A549 treated with dexamethasone at 1 μM for 4 hours (cell line): ENCODE measurements around the gene GTF2A1L. TPM values are rescaled to one million over a fixed set of nuclear protein-coding genes. Genes with fewer than 3 reads are reported as not detected.

Experiments
- total RNA-seq: library from RNA; stranded (reverse); fragments of 200-300 nt; extraction: Qiagen RNA extraction; gene quantifications from 5 replicates; pipeline ENCODE4 v1.2.3, GENCODE V29; 2022

Gene GTF2A1L, protein sequence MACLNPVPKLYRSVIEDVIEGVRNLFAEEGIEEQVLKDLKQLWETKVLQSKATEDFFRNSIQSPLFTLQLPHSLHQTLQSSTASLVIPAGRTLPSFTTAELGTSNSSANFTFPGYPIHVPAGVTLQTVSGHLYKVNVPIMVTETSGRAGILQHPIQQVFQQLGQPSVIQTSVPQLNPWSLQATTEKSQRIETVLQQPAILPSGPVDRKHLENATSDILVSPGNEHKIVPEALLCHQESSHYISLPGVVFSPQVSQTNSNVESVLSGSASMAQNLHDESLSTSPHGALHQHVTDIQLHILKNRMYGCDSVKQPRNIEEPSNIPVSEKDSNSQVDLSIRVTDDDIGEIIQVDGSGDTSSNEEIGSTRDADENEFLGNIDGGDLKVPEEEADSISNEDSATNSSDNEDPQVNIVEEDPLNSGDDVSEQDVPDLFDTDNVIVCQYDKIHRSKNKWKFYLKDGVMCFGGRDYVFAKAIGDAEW
- total RNA-seq: not detected in 5 replicates

GRCh38 chr2:48617618-48618017 is at the start of gene GTF2A1L:
GTF2A1L (plus strand) TSS chr2:48617856; CDS start chr2:48617875, 19 bp downstream.

Other genes starting within 250 kb of the GTF2A1L start
- gene PPP1R21, start 177.1 kb upstream of the GTF2A1L start, total RNA-seq: 10.8 to 15.3 TPM (median 12.8 TPM) in 5 replicates
- gene STON1, start 87.7 kb upstream of the GTF2A1L start, total RNA-seq: 0.25 to 0.59 TPM (median 0.40 TPM) in 5 replicates
- not detected in 5 replicates for gene LHCGR, start 137.9 kb downstream of the GTF2A1L start, total RNA-seq